HCT116 (cell line): Measurements from ENCODE around the gene KHSRP. TPM values are rescaled to one million over a fixed set of nuclear protein-coding genes. Genes with fewer than 3 reads are reported as not detected.
"Not testable (repeated sequence)": the region's sequence is repeated elsewhere in the genome, so short reads cannot be mapped to it uniquely, and the experiment has no call there.

ENCODE experiments used
- ATAC-seq: fragments of 200-7000 bp; cut with Tn5 transposase; 2 replicates; pipeline ENCODE4 v1.9.1; 2020; ENCODE audit warnings: mild to moderate bottlenecking, moderate library complexity
- BruUV-seq: library from RNA; stranded (reverse); fragments of 400-500 nt; replicated peaks from 2 replicates; lab custom pipeline; 2021; lab: Mats Ljungman, UMichigan
- CTCF ChIA-PET: fragments of 300-600 bp; sonication (Branson Sonifier 250); formaldehyde crosslinking; loops from one replicate; lab custom pipeline; 2021; ENCODE audit warnings: antibody characterized with exemption; lab: Charles Lee
- POLR2A ChIA-PET: fragments of 300-600, 350-600 bp; sonication (Branson Sonifier 250); formaldehyde crosslinking; loops from one replicate; lab custom pipeline; 2021; ENCODE audit warnings: antibody characterized with exemption; lab: Charles Lee
- RAD21 ChIA-PET, 2 experiments: fragments of 300-600 bp; sonication (Branson Sonifier 250); formaldehyde crosslinking; loops; one replicate each; lab custom pipeline; 2023; ENCODE audit warnings: low total read pairs in 2 of 2; ENCODE audit not compliant: uncharacterized antibody in 2 of 2, unreplicated experiment in 2 of 2, low non-redundant PET in 1 of 2; lab: Charles Lee
- DNase-seq: peaks from one replicate; pipeline ENCODE4 v3.0.0-alpha.2; 2010; ENCODE audit warnings: low read depth, low spot score
- H2AFZ ChIP-seq: fragments of 200-600 bp; shearing (Covaris generic), sonication (generic); 2 replicates; pipeline ENCODE4 v1.6.1; 2017; ENCODE audit warnings: low read depth, mixed run types, mixed read lengths, antibody characterized with exemption, low read length; ENCODE audit not compliant: poor library complexity, severe bottlenecking
- H3K27ac ChIP-seq: 2 replicates; pipeline ENCODE4 v1.5.1; 2012; ENCODE audit warnings: low read depth, low read length
- H3K27me3 ChIP-seq: fragments of 200-600 bp; sonication (generic); 2 replicates; pipeline ENCODE4 v1.6.1; 2016; ENCODE audit warnings: mixed run types, low read length, mixed read lengths; ENCODE audit not compliant: insufficient read depth
- H3K36me3 ChIP-seq, 2 experiments: fragments of 200-500 bp in 1 of 2; fragments of 200-600 bp in 1 of 2; sonication (Bioruptor generic) in 1 of 2; sonication (generic) in 1 of 2; 2 replicates each; pipeline versions ENCODE4 v1.5.1 to v1.6.1; 2014 to 2016; ENCODE audit warnings: low read length in 2 of 2, inconsistent platforms in 1 of 2, mixed read lengths in 1 of 2, mixed run types in 1 of 2; ENCODE audit not compliant: insufficient read depth in 2 of 2, control insufficient read depth in 1 of 2
- H3K4me1 ChIP-seq, 2 experiments: fragments of 200-600 bp in 1 of 2; sonication (generic) in 1 of 2; 2 replicates each; pipeline versions ENCODE4 v1.5.1 to v1.6.1; 2012 to 2017; ENCODE audit warnings: low read length in 2 of 2, inconsistent platforms in 1 of 2, mild to moderate bottlenecking in 1 of 2, mixed read lengths in 1 of 2, mixed run types in 1 of 2, moderate library complexity in 1 of 2; ENCODE audit not compliant: insufficient read depth in 2 of 2, control insufficient read depth in 1 of 2
- H3K4me2 ChIP-seq: fragments of 200-600 bp; sonication (generic); 2 replicates; pipeline ENCODE4 v1.6.1; 2017; ENCODE audit warnings: mixed run types, low read length, mixed read lengths
- H3K4me3 ChIP-seq, 2 experiments: fragments of 200-600 bp in 1 of 2; sonication (generic) in 1 of 2; replicated peaks in 1 of 2; 2 replicates each; pipeline ENCODE4 v1.5.1; 2011 to 2016; ENCODE audit warnings: low read length in 2 of 2, control low read depth in 1 of 2, low read depth in 1 of 2, mild to moderate bottlenecking in 1 of 2, mixed read lengths in 1 of 2, mixed run types in 1 of 2
- H3K79me2 ChIP-seq: fragments of 200-600 bp; sonication (generic); 2 replicates; pipeline ENCODE4 v1.6.1; 2017; ENCODE audit warnings: mild to moderate bottlenecking, mixed run types, low read length, moderate library complexity, mixed read lengths; ENCODE audit not compliant: insufficient read depth
- H3K9ac ChIP-seq: fragments of 200-600 bp; sonication (generic); 2 replicates; pipeline ENCODE4 v1.6.1; 2016; ENCODE audit warnings: low read length, mixed read lengths
- H3K9me2 ChIP-seq: fragments of 200-600 bp; sonication (generic), shearing (Covaris generic); 2 replicates; pipeline ENCODE4 v1.6.1; 2017; ENCODE audit warnings: mixed run types, mild to moderate bottlenecking, moderate library complexity; ENCODE audit not compliant: insufficient read depth
- H3K9me3 ChIP-seq, 2 experiments: fragments of 200-500 bp in 1 of 2; fragments of 200-600 bp in 1 of 2; sonication (Bioruptor generic) in 1 of 2; sonication (generic) in 1 of 2; 2 replicates each; pipeline ENCODE4 v1.6.1; 2014 to 2017; ENCODE audit warnings: low read length in 2 of 2, mixed read lengths in 2 of 2, inconsistent platforms in 1 of 2, low read depth in 1 of 2, mild to moderate bottlenecking in 1 of 2, mixed run types in 1 of 2, moderate library complexity in 1 of 2; ENCODE audit not compliant: control insufficient read depth in 1 of 2, insufficient read depth in 1 of 2
- H4K20me1 ChIP-seq: fragments of 200-600 bp; sonication (generic), shearing (Covaris generic); 2 replicates; pipeline ENCODE4 v1.6.1; 2017; ENCODE audit warnings: mixed run types, mild to moderate bottlenecking, moderate library complexity; ENCODE audit not compliant: insufficient read depth
- CEBPB ChIP-seq: IDR thresholded peaks from 2 replicates; pipeline ENCODE4 v1.6.1; 2012; ENCODE audit warnings: low read depth
- EZH2 ChIP-seq: fragments of 200-600 bp; sonication (generic); IDR thresholded peaks from 2 replicates; pipeline ENCODE4 v1.6.1; 2017; ENCODE audit warnings: antibody characterized with exemption, mixed run types
- EZH2phosphoT487 ChIP-seq: fragments of 200-600 bp; IDR thresholded peaks from 2 replicates; pipeline ENCODE4 v1.6.1; 2018; ENCODE audit warnings: antibody characterized with exemption, borderline replicate concordance
- FOSL1 ChIP-seq: IDR thresholded peaks from 2 replicates; pipeline ENCODE4 v1.6.1; 2012; ENCODE audit warnings: low read depth
- RAD21 ChIP-seq: IDR thresholded peaks from 2 replicates; pipeline ENCODE4 v1.6.1; 2012; ENCODE audit warnings: low read depth, mild to moderate bottlenecking
- SIN3A ChIP-seq: IDR thresholded peaks from 2 replicates; pipeline ENCODE4 v1.6.1; 2012; ENCODE audit warnings: low read depth
- TCF7L2 ChIP-seq: IDR thresholded peaks from 2 replicates; pipeline ENCODE4 v1.7.0; 2011; ENCODE audit warnings: borderline replicate concordance, inconsistent platforms; ENCODE audit not compliant: insufficient read depth, insufficient read length; ENCODE audit errors: extremely low read depth
- intact Hi-C: fragments of 100-400 bp; cut with micrococcal nuclease; formaldehyde crosslinking; loops from 2 replicates; pipeline ENCODE4 v1.10.0; 2022
- total RNA-seq: library from RNA; stranded (reverse); gene quantifications from one replicate; pipeline ENCODE4 v1.2.1, GENCODE V29; 2021; ENCODE audit not compliant: unreplicated experiment

The KHSRP gene
- total RNA-seq, 1 experiment from 2014 or later = 553 TPM

DNA sequence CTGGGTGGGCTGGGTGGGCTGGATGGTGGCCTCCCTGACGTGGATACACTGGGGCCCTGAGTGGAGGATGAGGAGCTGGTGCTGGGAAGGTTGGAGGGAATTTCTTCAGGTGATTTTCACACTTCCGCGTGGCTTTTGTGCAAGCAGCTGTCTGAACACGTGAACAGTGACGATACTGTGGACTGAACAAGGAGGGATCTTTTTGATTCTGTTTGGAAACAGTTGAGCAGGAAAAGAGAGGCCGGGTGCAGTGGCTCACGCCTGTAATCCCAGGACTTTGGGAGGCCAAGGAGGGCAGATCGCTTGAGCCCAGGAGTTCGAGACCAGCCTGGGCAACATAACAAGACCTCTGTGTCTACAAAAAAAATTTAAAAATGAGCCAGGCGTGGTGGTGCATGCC is 22.6 kb downstream of the KHSRP start:
- no peaks in the 10 kb centered on the region for H3K36me3 ChIP-seq
- no peak overlapping the region for H3K4me3 ChIP-seq
- RAD21 ChIA-PET = no interaction called here
- intact Hi-C loops = no loop called here
- no peak for TF ChIP-seq CEBPB
- no peak for TF ChIP-seq RAD21
- TF ChIP-seq TCF7L2 = no peak
- TF ChIP-seq SIN3A = no peak
- no peak for TF ChIP-seq FOSL1
- no peak for TF ChIP-seq EZH2phosphoT487
- TF ChIP-seq EZH2 = no peak
- POLR2A ChIA-PET = interaction anchor here (0.5 kb wide), 1 partner anchor 202 kb away, joined by 4 read pairs; no protein-coding TSS in a partner anchor
- H3K79me2 ChIP-seq = no peaks in the 10 kb centered on the region
- H3K4me2 ChIP-seq = no peak overlapping the region
- no peak overlapping the region for H2AFZ ChIP-seq
- BruUV-seq = no TSS peak
- no peak overlapping the region for H3K9ac ChIP-seq
- CTCF ChIA-PET = no interaction called here
- H3K27ac ChIP-seq = no peak overlapping the region
- DNase-seq (no peak), ATAC-seq (no peak)
- H3K27me3 ChIP-seq = no peaks in the 10 kb centered on the region
- no peaks in the 10 kb centered on the region for H3K9me2 ChIP-seq
- no peaks in the 10 kb centered on the region for H3K9me3 ChIP-seq
- H4K20me1 ChIP-seq = no peaks in the 10 kb centered on the region
- H3K4me1 ChIP-seq = no peaks in the 10 kb centered on the region

GRCh38 chr19:6400062-6400944 is 24.3 kb downstream of the KHSRP start:
- H3K9me3 ChIP-seq, POLR2A ChIA-PET, H3K4me1 ChIP-seq, H3K9ac ChIP-seq, intact Hi-C loops, CTCF ChIA-PET, H3K79me2 ChIP-seq, RAD21 ChIA-PET, H4K20me1 ChIP-seq, H3K27me3 ChIP-seq, H3K9me2 ChIP-seq, H3K36me3 ChIP-seq, H2AFZ ChIP-seq, H3K27ac ChIP-seq, ATAC-seq, BruUV-seq, H3K4me3 ChIP-seq, H3K4me2 ChIP-seq, DNase-seq: not testable (repeated sequence)
